ENCODE results near the gene INF2. TPM values are rescaled to one million over a fixed set of nuclear protein-coding genes. Genes with fewer than 3 reads are reported as not detected.

INF2 gene
- total and polyA plus RNA-seq, 9 of the 15 experiments (the other 6 are each of a cell fraction or from before 2014, with no cell fraction given): 0.56 to 31.3 (median 7.8) TPM

DNA sequence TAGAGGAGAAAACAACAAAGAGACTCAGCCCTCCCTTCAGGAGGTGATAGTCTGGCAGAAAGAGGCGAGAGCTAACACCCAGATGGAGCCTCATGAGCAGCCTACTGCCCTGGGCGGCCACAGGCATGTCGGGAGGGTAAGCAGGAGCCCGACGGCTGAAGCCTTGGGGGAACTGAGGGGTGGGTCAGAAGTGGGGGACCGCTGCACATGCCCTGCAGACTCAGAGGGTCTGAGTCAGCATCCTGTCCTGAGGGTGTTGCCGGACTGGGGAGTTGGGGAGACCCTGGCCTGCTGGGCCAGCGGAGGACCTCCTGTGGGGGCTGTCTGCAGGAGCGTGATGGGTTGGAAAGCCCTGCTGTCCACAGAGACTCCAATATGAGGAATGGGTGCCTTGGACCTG, 15.9 kb upstream of the INF2 start (continued):
- TF ChIP-seq CTBP1 (IDR thresholded peaks at IDR 0.05; ENCODE audit: borderline replicate concordance) (no peak), MAFK (IDR thresholded peaks at IDR 0.05; ENCODE audit: low read length) (no peak)

DNA sequence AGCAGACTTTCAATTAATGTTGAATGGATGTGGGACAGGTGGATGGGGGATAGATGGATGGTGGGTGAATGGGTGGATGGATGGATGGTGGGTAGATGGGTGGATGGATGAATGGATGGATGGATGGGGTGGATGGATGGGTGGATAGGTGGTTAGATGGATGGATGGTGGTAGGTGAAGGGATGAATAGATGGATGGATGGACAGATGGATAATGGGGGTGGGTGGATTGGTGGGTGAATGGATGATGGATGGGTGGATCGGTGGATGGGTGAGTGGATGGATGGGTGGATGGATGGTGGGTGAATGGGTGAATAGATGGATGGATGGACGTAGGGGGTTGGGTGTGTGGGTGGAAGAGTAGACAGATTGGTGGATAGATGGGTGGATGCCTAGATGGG, 14.0 kb upstream of the INF2 start:
- CTCF ChIA-PET (ENCODE audit: low intra/inter-chr PET ratio): no interaction called here
- no peak for FAIRE-seq
- no peak for TF ChIP-seq EZH2 (IDR thresholded peaks at IDR 0.05; ENCODE audit: borderline replicate concordance, low read depth, low read length)
- TF ChIP-seq, protein P1, sequence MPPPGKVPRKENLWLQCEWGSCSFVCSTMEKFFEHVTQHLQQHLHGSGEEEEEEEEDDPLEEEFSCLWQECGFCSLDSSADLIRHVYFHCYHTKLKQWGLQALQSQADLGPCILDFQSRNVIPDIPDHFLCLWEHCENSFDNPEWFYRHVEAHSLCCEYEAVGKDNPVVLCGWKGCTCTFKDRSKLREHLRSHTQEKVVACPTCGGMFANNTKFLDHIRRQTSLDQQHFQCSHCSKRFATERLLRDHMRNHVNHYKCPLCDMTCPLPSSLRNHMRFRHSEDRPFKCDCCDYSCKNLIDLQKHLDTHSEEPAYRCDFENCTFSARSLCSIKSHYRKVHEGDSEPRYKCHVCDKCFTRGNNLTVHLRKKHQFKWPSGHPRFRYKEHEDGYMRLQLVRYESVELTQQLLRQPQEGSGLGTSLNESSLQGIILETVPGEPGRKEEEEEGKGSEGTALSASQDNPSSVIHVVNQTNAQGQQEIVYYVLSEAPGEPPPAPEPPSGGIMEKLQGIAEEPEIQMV (tag; conservative IDR thresholded peaks at IDR 0.05; ENCODE audit: low read depth): no peak
- TF ChIP-seq ETV5 (CRISPR knock-in tag; IDR thresholded peaks at IDR 0.05; ENCODE audit: low read depth): no peak
- TF ChIP-seq, protein P2, sequence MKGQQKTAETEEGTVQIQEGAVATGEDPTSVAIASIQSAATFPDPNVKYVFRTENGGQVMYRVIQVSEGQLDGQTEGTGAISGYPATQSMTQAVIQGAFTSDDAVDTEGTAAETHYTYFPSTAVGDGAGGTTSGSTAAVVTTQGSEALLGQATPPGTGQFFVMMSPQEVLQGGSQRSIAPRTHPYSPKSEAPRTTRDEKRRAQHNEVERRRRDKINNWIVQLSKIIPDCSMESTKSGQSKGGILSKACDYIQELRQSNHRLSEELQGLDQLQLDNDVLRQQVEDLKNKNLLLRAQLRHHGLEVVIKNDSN (CRISPR knock-in tag; IDR thresholded peaks at IDR 0.05): no peak
- TF ChIP-seq NFYB (IDR thresholded peaks at IDR 0.05; ENCODE audit: extremely low read depth, insufficient read length): no peak
- no peak for TF ChIP-seq NELFE (IDR thresholded peaks at IDR 0.05; ENCODE audit: insufficient read depth, insufficient read length)

More for the DNA sequence above, 14.0 kb upstream of the INF2 start:
- Histone ChIP-seq H3K9ac (ENCODE audit: insufficient read depth in 1 of 2, low read depth in 2 of 2, low read length in 2 of 2) (no peak overlapping the region), H3K9me1 (ENCODE audit: control insufficient read depth, insufficient read depth, low read length) (no peaks in the 10 kb centered on the region), H3K4me1 (replicated peaks in 1 of 2; ENCODE audit: control insufficient read depth in 2 of 2, insufficient read depth in 2 of 2, low read length in 2 of 2) (peaks cover 26 to 48% of the 10 kb centered on the region in 2 experiments), H3K36me3 (ENCODE audit: control insufficient read depth, insufficient read depth, low read length) (no peaks in the 10 kb centered on the region), H3K27ac (ENCODE audit: extremely low read depth, low read depth, low read length) (no peak overlapping the region), H2AFZ (ENCODE audit: low read depth, low read length) (no peak overlapping the region), H3K27me3 (ENCODE audit: control insufficient read depth in 2 of 2, insufficient read depth in 2 of 2, low read length in 2 of 2) (peaks cover 4 to 11% of the 10 kb centered on the region in 2 experiments; a peak in 4 of 5 replicates), H3K4me2 (ENCODE audit: insufficient read depth, low read length) (no peak overlapping the region), H3K4me3 (no peak overlapping the region), H3K79me2 (ENCODE audit: control insufficient read depth, insufficient read depth, low read length) (no peaks in the 10 kb centered on the region), H3K9me3 (replicated peaks; ENCODE audit: control insufficient read depth, insufficient read depth, low read depth, low read length) (no peaks in the 10 kb centered on the region), H4K20me1 (replicated peaks; ENCODE audit: control insufficient read depth, insufficient read depth, low read length) (no peaks in the 10 kb centered on the region)
- in situ Hi-C loops (cut with MboI) (no loop called here), intact Hi-C loops (cut with micrococcal nuclease) (no loop called here)
- ATAC-seq (no peak), DNase-seq (ENCODE audit: extremely low read depth in 1 of 4, low spot score in 3 of 4) (no peak)
- no TSS peak for BruUV-seq (replicated peaks)
- 29% methylated on average over 2 of the region's 2 CpGs for WGBS (ENCODE audit: insufficient coverage, low coverage, missing lambda C conversion rate)
- POLR2A ChIA-PET: interaction anchor here (0.7 kb wide), 1 partner anchor 283 kb away, joined by 3 read pairs; no protein-coding TSS in a partner anchor

Measured in K562 (cell line).